HG03354 (cell line): ENCODE measurements around the gene WDR93.

ENCODE experiments used
- ATAC-seq: cut with Tn5 transposase; IDR thresholded peaks from one replicate; pipeline ENCODE4 v1.9.1; 2021; ENCODE audit warnings: mild to moderate bottlenecking; ENCODE audit not compliant: unreplicated experiment, poor library complexity, severe bottlenecking

The WDR93 gene

DNA sequence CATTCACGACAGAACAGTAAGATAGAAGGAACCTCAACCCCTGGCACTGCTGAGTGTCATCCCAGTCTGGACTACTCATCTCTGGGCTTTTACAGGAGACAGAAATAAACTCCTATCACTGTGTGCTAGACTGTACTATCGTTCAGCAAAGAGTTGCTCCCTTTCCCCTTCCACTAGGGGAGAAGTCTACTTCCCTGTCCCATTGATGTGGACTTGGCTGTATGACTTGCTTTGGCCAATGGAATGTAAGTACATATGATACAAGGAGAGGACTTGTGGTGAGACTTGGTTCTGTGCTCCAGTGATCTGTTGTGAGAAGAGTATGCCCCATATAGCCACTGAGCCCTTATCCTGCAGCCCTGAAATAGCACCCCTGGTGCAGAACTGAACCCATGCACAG, 30.1 kb upstream of the WDR93 start:
- no peak for ATAC-seq

DNA sequence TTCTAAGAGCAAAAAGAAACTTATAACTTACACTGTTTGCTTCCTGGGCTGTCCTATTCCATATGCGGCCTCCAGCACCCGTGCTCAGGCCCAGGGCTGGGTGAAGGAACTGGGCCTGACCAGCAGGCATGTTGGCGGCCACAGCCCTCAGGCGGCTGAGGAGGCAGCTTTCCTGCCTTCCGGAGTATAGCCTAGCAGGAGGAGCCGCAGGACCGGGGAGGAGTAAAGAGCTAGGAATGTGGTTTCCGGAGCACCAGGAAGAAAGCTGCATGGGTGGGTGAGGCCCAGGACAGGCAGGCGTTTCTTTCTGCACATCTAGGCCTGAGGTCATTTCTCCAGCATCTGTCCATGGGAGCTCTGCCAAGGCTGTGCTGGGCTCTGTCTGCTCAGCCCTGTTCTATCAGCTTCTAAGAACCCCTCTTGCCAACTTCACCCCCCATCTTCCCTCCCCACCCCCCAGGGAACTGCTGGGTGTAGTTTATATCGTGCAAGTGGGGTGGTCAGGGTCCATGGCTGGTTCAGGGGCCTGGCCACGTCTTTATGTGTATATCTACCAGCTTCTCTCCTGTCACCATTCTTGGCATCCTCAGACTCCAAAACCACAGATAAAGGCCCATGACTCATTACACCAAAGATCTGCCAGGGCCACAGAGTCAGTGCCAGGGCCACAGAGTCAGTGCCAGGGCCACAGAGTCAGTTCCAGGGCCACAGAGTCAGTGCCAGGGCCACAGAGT, 27.6 kb upstream of the WDR93 start:
- no peak for ATAC-seq

DNA sequence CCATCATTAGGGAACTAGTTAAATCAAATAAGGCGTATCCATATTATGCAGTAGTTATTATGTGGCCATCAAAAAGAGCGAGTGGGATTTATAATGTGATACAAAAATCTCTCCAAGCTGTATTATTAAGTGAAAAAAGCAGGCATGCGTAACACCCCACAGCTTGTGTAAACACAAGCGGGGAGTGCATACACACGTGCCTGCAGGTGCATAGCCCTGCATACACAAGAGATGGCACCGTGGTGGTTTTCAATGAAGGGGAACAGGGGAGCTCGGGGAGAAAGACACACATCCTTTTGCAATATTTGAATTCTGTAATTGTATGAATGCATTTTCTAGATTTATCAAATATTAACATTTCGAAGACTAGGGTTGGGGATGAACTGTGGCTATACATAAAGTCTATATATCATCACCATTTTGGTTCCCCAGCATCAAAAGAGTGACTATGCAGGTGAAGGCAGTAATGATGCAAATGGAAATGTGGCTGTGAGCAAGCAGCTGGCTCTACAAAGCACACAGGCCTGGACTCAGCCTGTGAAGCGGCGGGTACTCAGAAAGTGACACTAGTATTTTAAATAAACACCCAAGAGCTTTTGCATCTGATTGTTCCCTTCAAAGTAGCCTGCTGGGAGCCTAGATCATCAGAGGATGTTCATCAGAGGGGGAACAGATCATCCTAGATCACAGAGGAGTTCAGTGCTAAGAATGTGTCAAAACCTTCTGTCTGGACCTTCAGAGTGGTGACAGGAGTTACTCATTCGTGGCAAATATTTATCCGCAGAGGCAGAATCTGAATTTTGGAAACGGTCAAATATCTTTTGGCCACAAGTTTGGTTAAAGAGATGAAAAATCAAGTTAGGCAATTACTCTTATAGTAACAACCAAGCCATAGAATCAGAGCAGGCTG, 25.9 kb upstream of the WDR93 start:
- ATAC-seq = no peak

DNA sequence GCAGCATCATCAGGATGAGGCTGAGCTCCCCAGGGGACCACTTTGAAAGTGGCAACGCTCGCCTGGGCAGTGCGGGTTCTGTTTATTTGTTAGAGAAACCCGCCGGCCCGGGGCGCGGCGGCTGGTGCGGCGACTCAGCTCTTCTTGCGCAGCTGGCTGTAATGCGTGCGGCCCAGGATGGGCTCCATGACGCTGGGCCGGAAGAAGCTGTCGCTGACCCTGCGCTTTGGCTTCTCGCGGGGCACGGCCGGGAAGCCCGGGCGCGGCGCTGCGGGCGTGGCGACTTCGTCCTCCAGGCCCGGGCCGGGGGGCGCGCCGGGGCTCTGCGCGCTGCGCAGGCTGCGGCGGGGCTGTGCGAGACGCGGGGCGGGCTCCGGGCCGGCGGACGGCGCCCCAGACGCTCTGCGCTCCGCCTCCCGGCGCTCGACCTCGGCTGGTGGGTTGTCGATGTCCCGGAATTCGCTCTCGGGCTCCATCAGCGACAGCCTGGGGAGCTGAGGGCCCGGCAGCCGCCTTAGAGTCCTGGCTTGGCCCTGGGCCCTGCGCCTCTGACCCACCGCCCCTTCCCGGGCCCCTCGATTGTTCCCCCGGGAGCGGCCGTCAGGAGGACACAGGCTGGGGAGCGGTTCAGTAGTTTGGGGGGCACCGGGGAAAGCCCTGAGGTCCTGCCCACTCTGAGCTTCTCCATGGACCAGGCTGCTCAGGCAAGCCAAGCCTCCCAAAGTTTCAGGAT, 25.0 kb upstream of the WDR93 start:
- ATAC-seq = peak; percentile 52

DNA sequence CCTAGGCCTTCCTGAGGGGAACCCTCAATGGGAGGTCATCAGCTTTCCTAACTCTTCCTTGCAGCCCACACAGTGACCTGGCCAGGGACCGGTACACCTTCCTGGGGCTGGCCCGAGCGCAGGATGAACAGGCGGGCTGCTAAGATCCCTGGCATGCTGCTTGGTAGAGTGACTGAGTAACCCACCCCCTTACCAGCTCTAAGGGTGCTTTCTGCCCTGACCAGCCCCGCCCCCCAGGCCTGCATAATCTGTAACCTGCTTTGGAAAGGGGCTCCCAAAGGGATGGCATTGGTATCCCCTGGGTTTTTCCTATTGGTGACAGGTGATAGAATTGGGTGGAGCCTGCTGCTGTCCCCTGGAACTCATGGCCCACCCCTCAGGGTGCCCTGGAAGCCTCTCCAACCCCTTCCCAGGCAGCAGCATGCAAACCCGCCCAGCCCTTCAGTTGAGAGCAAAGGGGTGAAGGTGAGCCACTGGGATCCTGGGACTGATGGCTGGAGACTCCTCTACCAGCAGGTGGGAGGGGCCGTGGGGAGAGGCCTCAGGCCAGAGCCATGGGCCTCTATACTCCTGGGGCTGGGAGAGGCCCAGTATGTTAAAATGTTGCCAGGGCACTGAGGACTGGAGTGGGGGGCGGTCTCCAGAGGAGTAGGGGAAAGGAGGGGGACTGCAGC, 24.3 kb upstream of the WDR93 start:
- ATAC-seq = no peak

DNA sequence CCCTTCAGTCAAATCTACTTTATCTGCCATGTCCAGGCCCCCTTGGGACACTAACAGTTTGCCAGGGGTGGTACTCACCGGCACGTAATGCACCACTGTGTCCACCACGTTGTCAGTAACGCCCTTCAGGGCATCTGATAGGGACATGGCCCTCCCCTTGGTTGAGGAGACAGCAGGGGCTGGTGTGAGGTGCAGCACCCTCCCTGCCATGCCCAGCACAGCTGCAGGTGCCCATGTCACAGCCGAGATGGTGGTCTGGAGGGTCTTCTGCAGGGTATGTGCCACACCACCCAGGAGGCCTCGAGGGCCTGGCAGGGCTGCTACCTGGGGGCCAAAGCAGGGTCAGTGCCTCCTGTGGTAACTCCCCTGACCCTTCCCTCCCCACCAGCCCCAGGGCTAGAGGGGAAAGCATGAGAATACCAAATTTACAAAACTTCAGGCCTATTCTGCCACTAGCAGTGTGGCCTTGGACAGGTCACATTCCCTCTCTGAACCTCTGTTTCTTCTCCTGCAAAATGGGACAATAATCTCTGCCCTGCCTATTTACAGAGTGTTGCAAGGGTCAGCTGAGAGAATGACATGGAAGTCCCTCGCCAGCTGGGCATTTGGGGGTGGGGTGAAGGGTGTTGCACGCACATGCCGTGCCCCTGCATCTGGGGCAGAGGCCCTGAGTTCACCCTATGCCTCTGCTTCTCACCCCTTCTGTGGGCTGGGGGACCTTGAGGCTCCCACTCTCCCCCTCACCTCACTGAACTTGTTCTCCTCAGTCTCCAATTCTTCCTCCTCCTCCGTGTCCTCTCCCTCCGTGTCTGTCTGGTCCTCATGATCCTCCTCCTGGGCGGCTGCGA, 23.5 kb upstream of the WDR93 start:
- no peak for ATAC-seq

DNA sequence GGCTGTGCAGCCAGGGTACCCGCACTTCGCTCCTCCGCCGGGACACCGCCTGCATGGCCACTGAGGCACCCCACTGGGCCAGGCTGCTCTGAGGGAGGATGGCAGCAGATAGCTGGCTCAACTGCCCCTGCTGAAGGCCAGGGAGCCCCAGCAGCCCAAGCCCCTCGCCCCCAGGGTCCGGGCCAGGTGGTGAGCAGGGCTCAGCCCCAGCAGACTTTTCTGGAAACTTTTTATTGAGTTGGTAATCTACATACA, 23.0 kb upstream of the WDR93 start:
- no peak for ATAC-seq

DNA sequence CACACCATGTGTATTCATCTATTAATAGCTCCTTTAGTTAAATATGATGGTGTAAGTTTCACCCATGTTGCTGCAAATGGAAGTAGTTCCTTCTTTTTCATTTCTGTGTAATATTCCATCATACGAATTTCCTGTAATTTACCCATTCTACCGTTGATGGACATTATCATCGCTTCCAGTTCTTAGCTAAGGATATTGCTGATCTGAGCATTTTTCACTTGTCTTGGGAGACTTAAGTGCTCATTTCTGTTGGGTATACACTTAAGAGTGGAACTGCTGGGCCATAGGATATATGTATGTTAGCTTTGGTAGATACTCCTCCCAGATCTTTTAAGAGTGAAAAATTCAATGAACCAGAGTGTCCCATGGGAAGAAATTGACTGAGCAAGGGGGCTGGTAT, 22.4 kb upstream of the WDR93 start:
- ATAC-seq = no peak

DNA sequence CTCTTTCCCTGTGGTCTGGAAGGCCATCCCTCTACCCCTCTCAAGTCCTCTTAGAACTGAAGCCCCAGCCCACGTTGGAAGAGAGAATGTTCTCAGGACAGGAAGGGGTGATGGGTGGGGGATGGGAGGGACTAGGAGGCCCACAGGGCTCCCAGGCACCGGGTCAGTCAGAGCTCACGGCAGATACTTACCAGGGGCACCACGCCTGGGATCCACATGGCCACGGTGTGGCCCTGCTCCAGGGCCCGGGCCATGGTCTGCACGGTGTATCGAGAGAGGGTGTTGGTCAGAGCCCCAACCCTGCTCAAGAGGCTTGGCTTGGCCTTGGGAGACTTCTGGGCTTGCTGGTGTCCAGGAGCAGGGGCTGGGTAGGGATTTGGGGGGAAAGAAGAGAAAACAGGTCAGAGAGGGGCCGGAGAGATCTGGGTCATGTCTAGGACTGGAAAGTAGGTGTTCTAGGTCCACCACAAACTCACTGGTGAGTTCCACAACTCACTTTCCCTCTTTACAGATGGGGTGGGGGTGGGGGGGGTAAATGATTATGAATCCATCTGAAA, 21.2 kb upstream of the WDR93 start:
- ATAC-seq = no peak

DNA sequence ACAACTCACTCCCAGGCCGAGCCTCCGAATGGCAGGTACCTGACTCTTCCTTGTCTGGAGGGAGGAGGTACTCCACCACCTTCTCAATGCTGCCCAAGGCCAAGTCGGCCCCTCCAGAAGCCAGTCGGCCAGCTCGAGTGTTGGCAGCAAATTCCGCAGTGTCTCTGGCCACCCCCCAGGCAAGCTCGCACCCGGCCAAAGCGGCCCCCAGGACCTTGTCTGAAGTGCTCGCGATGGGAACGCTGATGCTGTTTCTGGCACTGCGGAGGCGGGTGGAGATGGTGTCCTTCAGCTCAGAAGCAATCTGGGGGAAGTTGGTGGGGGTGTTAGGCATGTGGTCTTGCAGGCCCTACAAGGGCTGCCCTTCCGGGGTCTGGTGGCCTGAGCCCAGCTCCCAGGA, 20.7 kb upstream of the WDR93 start:
- no peak for ATAC-seq

DNA sequence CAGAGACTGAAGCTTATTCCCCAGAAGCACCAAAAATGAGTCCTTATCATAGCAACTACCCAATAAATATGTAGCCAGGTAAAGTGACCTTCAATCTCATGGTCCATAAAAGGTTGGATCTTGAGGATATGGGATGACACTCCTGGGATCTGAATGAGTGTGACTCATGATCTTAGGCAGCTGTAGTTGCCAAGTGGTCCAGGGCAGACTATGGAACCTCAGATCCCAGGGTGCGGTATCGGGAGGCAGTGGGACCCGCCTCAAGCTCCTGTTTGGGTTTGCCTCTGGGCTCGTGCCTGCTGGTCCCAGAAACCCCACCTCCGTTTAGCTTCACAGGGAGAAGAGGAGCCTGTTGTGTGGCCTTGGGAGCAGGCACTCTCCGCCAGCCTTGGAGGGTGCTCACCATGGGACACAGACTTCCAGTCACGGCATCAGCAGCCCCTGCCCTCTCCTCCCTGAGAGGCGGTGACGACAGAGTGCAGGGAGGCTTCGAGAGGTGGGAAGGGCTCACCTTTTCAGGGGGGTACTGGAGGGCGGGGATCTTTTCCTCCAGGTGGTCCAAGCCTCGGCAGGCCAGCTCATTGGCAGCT, 19.5 kb upstream of the WDR93 start:
- ATAC-seq = no peak

DNA sequence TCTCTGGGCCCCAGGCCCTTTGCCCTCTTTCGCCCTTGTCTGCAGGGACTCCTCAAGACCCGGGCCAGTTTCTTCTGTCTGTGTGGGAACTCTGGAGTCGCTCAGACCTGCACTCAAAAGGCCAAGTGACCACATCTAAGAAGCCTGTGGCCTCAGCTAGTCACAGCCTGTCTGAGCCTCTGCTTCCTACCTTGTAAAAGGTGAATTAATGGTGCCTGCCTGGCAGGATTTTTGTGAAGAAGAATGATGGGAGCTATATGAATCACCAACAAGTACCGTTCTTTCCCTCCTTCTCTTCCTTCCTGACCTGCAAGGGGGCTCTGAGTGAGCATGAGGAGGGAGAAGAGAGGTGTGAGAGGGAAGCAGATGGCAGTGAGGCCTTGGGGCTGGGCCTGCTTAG, 18.9 kb upstream of the WDR93 start:
- ATAC-seq = no peak

DNA sequence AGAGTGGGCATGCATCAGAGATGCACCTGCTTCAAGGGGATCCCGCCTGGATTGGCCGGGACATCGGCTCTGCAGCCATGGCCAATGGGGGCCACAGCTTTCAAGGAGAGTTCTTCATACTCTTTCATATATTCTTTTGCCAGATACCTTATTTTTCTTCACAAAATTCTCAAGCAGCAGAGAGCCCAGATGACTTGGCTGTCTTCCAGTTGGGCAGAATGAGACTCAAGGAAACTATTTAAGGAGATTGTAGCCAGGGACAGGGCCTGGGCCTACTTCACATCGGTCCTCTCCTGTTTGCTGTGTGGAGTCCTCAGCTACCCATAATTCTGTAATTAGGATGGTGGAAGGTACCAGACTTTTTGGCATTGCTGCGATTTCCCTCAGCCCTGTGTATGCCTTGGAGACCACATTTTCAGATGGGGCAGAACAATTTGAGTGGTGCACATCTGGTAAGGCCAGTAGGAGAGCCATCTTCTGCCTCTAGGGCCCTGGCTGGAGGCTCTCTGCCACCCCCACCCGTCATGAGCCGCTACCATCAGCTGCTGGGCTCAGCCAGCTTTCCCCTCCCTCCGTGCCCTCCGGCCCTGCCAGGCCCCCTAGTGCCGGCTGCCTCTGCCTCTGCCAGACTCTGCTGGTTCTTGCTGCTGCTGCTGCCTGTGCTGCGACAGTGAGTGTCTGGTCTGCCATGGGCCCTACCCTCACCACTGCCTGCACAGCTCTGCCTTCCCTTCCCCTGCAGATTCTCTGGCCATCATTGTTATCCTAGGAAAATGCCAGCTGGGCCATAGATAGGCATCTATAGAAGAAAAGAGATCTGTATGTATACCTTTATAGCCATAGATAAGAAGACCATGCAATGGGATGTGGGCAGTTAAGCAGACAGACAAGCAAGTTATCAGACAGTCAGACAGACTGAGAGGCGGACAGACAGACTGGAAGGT, 18.1 kb upstream of the WDR93 start:
- ATAC-seq = no peak

DNA sequence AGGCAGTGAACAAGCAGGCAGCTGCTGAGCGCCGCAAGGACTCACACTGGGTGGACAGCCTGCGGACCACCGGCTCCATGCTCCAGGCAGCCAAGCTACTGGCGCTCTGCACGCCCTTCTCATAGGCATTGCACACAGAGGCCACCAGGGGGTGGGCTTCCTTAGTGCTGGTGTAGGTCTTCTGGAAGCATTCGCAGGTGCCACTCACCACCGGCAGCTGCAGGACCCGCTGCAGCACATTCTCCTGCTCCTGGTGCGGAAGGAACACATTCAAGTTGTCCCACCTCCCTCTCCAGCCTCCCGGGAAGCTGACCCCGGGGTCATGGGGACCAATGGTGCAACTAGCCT, 17.5 kb upstream of the WDR93 start:
- no peak for ATAC-seq

DNA sequence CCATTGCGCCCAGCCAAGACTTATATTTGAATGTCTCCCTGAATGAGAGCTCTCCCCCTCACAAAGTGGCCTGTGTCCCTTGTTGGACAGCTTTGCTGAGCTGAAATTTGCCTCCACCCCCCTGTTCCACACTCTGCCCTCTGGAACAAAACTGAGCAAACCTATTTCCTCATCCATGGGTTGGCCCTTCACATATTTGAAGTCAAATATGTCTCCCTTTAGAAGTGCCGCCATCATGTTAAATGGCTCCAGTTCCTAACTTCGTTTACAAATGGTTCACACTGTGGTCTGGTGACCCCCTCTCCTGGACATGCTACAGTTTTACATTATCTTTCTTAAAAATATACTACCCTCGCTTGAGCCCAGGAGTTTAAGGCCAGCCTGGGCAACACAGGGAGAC, 16.1 kb upstream of the WDR93 start:
- no peak for ATAC-seq

DNA sequence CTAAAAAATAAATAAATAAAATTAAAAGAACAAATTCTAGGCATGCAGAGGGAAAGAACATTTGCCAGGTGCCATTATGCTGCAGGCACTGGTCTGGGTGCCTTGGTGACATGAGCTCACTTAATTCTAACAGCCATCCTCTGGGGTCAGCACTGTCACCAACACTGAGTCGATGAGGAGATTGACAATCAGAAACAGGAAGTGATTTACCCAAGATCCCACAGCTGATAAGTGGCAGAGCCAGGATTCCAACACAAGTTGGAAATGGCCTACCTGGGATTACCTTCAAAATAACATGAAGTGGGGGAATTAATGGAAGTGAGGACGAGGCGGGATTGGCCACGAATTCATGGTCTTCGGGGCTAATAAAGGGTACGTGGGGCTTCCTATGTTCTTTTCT, 15.0 kb upstream of the WDR93 start:
- no peak for ATAC-seq

DNA sequence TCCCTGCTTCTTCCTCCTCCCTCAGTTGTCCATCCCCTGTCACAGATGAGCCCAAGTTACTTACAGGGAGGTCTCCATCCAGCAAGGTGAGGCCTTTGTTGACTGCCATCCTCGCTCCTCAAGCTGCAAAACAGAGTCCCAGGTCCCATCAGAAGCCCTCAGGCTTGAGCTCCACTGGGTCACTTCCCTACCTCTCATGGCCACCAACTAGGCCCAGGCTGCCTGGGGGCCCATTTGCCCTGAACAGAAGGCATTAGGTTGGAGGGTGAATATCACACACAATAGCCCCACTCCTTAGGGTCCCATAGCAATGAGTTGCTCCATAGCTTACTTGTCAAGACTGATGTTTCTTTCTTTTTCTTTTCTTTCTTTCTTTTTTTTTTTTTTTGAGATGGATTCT, 13.2 kb upstream of the WDR93 start:
- ATAC-seq = no peak

DNA sequence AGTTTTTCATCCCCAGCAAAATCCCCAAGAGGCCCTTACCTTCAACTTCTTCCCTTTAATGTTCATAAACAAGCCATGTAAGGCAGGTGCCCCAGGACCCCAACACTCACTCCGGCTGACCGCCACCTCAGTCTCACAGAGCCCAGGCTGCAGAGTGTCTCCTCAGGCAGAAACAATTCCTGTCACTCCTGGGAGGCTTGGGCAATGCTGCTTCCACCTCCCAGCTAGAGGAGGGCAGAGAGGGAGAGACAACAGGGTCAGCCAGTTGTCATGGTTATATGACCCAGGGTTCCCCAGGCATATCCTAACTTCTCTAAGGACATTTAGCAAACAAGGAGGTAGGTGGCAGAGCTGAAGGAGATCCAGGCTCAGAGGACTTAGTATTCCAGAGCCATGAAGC, 11.4 kb upstream of the WDR93 start, which contains the start of gene PLIN1:
TSS of gene PLIN1 (minus strand) at position 156 of the 400 bp plus-strand sequence. CDS start 1,878 bp downstream, outside the sequence.
- no peak for ATAC-seq
